Measurements from ENCODE around the gene PYGM.
"Not testable (repeated sequence)": the region's sequence is repeated elsewhere in the genome, so short reads cannot be mapped to it uniquely, and the experiment has no call there.

The PYGM gene

DNA sequence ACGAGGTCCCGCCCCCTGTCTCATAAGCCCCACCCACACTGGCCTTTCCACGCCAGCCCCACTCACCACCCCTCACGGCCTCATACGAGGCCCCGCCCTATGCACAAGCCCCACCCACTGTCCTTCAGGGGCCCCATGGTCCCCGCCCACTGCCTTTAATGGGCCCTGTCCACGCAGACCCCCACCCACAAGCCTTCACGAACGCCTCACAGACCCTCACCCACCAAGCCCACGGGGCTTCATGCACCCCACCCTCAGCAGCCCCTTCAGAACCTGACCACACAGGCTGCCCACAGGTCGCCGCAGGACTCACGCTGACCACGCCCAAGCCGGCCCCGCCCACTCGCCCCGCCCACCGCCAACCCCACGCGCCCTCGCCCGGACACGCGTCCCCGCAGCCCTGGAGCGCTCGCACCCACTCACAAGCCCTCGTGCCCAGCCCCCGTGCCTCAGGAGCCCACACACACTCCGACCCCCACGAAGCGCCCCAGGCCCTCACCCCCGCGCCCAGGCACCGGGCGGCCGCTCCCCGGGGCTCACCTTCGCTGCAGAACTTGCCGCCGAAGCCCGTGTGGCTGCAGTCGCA is 47.3 kb downstream of the PYGM start:
- no peak for FAIRE-seq
- TF ChIP-seq POLR2A (IDR thresholded peaks at IDR 0.05; ENCODE audit: low read depth, low read length) = no peak
- DNase-seq (ENCODE audit: insufficient read length, low spot score) = no peak

DNA sequence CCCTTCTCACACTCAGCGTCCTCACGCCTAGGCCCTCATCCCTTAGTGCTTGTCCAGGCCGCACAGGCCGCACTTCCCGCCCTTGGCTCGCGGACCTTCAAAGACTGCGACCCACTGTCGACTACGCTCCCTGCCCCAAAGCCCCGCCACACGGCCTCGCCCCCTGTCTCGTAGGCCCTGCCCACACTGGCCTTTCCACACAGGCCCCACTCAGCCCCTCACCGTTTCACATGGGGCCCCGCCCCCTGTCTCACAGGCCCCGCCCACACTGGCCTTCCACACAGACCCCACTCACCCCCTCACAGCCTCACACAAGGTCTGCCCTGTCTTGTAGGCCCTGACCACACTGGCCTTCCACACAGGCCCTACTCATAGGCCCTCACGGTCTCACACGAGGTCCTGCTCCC is 47.8 kb downstream of the PYGM start:
- FAIRE-seq (no peak), DNase-seq (ENCODE audit: insufficient read length, low spot score) (no peak)
- no peak for TF ChIP-seq POLR2A (IDR thresholded peaks at IDR 0.05; ENCODE audit: low read depth, low read length)

DNA sequence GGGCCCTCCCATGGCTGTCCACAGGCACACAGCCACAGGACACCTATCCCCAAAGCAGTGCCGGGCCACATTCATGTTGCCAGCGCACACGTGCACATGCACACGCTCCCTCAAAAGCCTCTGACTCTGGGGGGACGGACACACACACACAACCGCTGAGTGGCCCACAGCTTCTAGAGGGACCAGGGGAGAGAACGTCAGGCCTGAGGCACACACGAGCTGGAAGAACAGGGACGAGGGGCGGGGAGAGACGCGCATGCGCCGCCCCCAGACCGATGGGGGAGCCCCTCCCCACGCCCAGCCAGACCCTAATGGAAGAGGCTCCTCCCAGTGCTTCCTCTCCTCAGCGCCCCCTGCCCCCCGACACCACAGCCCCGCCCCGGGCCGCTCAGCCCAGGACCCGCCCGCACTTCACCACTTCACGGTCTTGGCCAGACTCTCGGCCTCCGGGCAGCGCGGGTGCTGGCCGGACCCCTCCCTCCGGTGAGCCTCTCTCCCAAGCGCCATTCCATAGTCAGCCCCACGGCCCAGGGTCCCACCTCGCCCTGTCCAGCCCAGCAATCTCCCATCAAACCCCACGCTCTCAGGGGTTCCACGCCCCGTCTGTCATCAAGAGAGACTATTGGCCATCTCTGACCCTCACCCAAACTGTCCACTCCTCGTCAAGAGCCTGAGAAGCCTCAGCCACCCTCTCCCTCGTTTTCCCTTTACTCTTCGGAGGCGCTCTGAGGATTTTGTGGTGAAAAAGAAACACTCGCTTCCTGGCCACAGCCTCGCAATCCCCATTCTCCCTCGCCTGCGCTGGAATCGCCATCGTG is 48.4 kb downstream of the PYGM start:
- FAIRE-seq = no peak
- no peak for DNase-seq (ENCODE audit: insufficient read length, low spot score)
- no peak for TF ChIP-seq POLR2A (IDR thresholded peaks at IDR 0.05; ENCODE audit: low read depth, low read length)

DNA sequence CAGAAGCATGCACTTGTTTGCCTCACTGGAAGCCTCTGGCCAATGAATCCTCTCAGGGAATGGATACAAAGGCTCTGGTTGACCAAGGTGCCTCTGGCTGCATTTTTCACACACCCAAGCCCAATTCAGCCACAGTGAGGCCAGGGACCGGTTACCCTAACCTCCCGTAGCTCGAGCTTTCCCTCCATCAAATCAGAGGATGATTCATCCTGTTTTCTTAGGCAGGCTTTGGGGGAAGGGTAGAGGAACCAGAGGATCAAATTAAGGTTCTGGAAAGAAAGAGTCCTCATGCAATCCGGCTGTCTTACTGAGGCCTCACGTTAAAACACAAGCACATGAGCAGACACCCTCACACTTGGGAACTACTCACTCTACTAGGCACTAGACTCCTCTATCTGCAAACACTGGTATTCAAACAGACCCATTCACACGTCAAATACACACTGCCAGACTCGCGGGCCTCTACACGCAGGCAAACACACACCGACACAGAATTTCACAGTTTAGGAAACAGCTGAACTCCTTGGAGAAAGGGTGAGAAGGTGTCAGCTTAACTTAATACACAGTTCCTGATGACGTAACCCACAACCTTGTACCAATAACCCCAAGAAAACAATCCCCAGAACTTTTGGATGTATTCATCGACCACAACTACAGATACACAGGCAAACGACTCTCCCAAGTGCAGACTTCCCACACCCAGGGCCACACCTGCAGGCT is 49.2 kb downstream of the PYGM start:
- DNase-seq (ENCODE audit: insufficient read length, low spot score) = no peak
- TF ChIP-seq POLR2A (IDR thresholded peaks at IDR 0.05; ENCODE audit: low read depth, low read length) = no peak
- no peak for FAIRE-seq

DNA sequence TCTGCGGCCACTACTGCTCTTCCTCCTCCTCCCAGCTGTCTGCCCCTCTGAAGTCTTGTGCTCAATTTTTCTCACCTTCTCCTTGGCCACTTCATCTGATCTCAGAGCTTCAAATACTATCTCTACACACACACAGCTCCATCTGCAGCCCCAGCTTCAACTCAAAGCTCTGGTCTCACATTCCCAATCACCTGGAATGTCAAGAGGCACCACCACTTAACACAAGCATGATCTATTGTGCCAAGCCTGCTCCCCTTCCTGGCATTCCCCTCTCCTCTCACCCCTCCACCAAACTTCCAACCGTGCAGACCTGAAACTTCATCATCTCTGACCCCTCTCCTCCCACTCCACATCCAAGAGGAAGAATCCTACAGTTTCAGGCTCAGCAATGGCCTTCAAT is 54.3 kb downstream of the PYGM start:
- no peak for DNase-seq (ENCODE audit: insufficient read length, low spot score)
- FAIRE-seq = no peak
- no peak for TF ChIP-seq POLR2A (IDR thresholded peaks at IDR 0.05; ENCODE audit: low read depth, low read length)

DNA sequence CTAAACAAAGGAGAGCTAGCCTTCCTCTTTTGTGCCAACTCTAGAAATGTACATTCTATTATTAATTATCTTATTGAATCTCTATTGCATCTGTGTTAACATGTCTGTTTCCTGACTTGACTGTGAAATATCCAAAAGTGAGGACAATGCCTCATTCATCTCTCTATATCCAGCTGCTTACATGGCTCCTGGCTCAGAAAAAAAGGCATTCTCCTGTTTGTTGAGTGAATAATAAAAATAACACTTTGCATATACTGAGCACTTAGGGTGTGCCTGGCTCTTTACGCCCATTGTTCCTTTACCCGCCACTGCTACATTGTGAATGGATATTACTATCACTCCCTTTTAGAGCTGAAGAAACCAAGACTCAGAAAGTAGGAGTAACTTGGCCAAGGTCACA is 56.7 kb downstream of the PYGM start:
- no peak for FAIRE-seq
- TF ChIP-seq POLR2A (IDR thresholded peaks at IDR 0.05; ENCODE audit: low read depth, low read length) = no peak
- DNase-seq (ENCODE audit: insufficient read length, low spot score) = no peak

DNA sequence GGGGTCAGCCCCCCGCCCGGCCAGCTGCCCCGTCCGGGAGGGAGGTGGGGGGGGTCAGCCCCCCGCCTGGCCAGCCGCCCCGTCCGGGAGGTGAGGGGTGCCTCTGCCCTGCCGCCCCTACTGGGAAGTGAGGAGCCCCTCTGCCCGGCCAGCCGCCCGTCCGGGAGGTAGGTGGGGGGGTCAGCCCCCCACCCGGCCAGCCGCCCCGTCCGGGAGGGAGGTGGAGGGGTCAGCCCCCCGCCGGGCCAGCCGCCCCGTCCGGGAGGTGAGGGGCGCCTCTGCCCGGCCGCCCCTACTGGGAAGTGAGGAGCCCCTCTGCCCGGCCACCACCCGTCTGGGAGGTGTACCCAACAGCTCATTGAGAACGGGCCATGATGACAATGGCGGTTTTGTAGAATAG is 57.8 kb downstream of the PYGM start:
- DNase-seq (ENCODE audit: insufficient read length, low spot score); FAIRE-seq: not testable (repeated sequence)

DNA sequence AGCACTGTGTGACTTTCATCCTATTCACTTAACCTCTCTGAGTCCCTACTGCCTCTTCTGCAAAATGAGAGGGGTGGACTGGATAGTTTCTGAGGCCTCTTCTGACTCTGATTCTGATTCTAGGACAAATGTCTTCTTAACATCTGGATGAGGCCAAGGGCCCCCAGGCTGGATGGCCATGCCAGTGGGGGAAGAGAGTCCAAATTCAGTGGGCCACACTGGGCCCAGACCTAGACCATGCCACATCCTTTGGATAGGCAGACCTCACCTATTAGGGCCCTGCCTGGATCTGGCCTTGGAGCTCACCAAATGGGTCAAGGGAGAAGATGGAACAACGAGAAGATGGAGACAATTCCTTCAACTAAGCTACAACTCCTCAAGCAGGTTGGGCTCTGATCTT is 61.3 kb downstream of the PYGM start:
- no peak for TF ChIP-seq POLR2A (IDR thresholded peaks at IDR 0.05; ENCODE audit: low read depth, low read length)
- no peak for FAIRE-seq
- DNase-seq (ENCODE audit: insufficient read length, low spot score) = no peak

DNA sequence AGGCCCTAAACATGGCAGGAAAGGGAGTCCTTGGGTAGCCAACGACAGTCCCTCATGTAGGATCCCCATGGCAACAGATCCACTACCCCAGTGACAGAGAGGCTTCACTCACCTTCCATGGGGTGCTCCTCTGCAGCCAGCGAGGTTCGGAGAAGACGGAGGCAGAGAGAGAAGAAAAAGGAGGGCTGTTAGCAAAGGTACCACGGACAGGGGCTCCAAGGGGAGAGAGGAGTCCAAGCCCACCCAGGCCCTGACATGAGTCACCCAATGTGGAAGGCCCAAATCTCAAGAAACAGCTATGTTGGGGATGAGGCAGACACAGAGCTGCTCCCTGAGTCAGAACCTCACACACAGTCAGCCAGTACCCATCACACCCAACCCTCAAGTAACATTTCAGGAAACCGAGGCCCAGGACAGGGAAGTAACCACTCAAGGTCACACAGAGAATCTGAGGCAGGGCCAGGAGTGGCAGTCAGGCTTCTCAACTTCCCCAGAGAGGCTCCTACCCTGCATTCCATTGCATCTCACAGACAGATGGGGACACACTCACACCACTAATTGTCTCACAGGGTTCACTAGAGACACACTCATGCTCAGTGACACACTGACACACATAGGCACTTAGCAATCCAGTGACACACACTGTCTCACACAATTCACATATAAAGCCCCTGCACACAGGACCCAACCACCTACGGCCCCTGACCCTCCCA is 62.0 kb downstream of the PYGM start:
- FAIRE-seq = no peak
- TF ChIP-seq POLR2A (IDR thresholded peaks at IDR 0.05; ENCODE audit: low read depth, low read length) = no peak
- no peak for DNase-seq (ENCODE audit: insufficient read length, low spot score)
